ENCODE results near the gene SLIT3.

SLIT3 gene

DNA sequence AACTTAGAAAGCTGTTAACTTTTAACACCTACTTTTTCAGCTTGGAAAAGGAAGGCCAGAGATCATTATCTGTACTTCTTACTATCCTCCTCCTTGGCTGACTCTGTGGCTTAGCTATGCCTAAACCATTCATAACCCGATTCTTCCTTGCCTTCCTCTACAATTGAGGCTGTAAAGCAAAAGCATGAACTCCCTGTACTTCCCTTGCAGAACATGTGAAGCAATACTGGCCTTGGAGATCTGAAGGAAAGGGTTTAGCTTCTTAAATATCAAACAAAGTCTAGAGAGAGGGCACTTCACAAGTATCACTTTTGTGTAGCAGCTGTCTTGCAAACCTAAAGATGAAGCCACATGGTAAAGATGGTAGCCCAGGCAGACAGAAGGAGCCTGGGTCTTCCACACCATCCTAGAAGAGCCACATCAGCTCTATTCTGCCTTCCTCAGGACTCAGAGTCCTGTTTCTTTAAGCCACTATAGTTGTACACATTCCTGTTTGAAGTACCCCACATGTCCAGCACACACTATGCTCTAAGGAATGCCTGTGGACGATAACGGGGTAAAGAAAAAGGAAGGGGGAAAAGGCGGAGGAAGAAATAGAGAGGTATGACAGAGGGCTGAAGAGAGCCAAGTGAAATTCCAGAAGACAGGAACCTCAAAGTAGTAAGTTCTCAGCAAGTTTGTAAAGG lies 169.2 kb downstream of the SLIT3 start:
- Histone ChIP-seq H3K36me3 (ENCODE audit: control insufficient read depth, low read depth, low read length) (no peaks in the 10 kb centered on the region), H3K9ac (ENCODE audit: low read length) (no peak overlapping the region), H3K4me3 (ENCODE audit: low read length) (no peak overlapping the region), H3K9me3 (ENCODE audit: control insufficient read depth, low read depth, low read length) (no peaks in the 10 kb centered on the region), H3K27me3 (ENCODE audit: control insufficient read depth, insufficient read depth, low read length) (no peaks in the 10 kb centered on the region), H3K4me1 (ENCODE audit: control insufficient read depth, low read depth, low read length) (peaks cover 10% of the 10 kb centered on the region), H3K27ac (ENCODE audit: low read length) (no peak overlapping the region)

DNA sequence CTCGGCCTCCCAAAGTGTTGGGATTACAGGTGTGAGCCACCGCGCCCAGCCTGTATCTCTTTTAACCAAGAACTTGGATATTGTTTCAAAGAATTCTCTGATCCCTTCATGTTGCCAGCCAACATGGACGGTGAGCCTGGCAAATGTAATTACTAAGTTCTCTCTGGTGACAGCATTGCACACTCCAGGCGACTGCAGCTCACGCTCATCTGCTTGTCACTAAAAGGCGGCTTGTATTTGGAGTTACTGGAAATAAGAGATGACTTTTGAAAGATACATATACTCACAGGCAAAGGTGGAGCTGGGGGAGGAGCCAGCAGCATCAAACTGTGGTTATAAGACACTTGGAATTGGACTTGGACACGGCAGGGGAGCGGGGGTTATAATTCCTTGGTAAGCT lies 172.3 kb downstream of the SLIT3 start:
- peaks cover 19% of the 10 kb centered on the region for H3K4me1 ChIP-seq (ENCODE audit: control insufficient read depth, low read depth, low read length)
- H3K9ac ChIP-seq (ENCODE audit: low read length) = no peak overlapping the region
- no peak overlapping the region for H3K4me3 ChIP-seq (ENCODE audit: low read length)
- H3K36me3 ChIP-seq (ENCODE audit: control insufficient read depth, low read depth, low read length) = no peaks in the 10 kb centered on the region
- H3K27me3 ChIP-seq (ENCODE audit: control insufficient read depth, insufficient read depth, low read length) = no peaks in the 10 kb centered on the region
- no peak overlapping the region for H3K27ac ChIP-seq (ENCODE audit: low read length)
- H3K9me3 ChIP-seq (ENCODE audit: control insufficient read depth, low read depth, low read length) = no peaks in the 10 kb centered on the region

DNA sequence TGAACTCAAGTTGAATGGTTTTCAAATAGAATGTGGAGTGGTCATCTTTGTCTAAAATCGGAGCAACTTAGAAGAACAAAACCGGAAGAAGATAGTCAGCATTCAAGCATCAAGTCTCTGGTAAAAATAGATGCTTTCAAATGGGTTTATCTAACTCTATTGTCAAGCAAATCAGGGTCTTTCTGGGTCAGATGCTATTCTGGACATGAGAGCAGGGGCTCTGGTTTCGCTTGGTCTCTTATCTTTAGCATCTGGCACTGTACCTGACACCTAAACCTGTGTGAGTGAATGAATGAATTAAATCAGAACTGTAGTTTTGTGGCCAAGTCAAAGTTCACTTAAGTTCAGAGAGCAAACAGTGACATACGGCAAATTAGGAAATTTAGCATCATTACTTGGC lies 173.5 kb downstream of the SLIT3 start:
- Histone ChIP-seq H3K4me1 (ENCODE audit: control insufficient read depth, low read depth, low read length) (peaks cover 19% of the 10 kb centered on the region), H3K9ac (ENCODE audit: low read length) (no peak overlapping the region), H3K4me3 (ENCODE audit: low read length) (no peak overlapping the region), H3K27me3 (ENCODE audit: control insufficient read depth, insufficient read depth, low read length) (no peaks in the 10 kb centered on the region), H3K27ac (ENCODE audit: low read length) (no peak overlapping the region), H3K9me3 (ENCODE audit: control insufficient read depth, low read depth, low read length) (no peaks in the 10 kb centered on the region), H3K36me3 (ENCODE audit: control insufficient read depth, low read depth, low read length) (no peaks in the 10 kb centered on the region)

DNA sequence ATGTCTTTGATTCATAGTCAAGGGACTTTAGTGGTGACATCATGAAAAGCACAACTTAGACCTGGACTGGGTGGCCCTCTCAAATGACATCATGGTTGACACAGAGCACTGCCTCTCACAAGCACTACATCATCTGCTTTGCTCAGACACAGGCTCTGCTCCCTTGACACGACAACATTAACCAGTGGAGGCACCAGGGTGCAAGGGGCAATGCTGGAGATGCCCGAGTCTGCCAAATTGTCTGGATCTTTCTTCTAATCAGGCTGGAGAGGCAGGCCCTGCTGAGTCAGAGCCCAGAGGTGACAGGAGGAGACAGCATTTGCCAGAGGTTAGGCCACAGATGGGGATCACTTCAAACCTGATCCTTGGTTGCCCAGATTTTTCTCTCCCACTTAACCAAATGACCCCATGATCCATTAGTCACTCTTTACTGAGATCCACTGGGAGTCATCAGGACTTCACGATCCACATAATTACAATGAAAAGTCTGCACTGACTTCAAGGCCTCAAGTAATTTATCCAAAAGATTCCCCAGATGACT lies 174.4 kb downstream of the SLIT3 start:
- no peaks in the 10 kb centered on the region for H3K36me3 ChIP-seq (ENCODE audit: control insufficient read depth, low read depth, low read length)
- H3K27me3 ChIP-seq (ENCODE audit: control insufficient read depth, insufficient read depth, low read length) = no peaks in the 10 kb centered on the region

DNA sequence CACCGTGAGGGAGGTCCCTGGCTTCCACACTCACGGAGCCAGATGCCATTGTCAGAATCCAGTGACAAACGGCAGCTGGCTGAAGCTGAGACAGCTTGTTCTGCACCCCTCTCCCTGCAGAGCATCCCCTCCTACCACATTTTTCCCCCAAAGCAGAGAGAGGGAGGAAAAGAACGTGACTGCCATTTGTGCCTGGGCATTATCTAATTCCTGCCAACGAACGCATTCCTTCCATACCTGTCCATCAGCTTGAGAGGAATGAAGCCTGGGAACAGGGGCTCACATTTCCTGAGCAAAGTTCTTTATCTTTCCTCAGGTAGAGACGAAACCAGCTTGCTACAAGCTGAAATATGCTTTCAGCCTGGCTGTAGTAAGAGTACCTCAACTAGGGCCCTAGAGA lies 175.4 kb downstream of the SLIT3 start:
- Histone ChIP-seq H3K36me3 (ENCODE audit: control insufficient read depth, low read depth, low read length) (no peaks in the 10 kb centered on the region), H3K27me3 (ENCODE audit: control insufficient read depth, insufficient read depth, low read length) (no peaks in the 10 kb centered on the region), H3K4me3 (ENCODE audit: low read length) (no peak overlapping the region), H3K4me1 (ENCODE audit: control insufficient read depth, low read depth, low read length) (peaks cover 19% of the 10 kb centered on the region), H3K9ac (ENCODE audit: low read length) (no peak overlapping the region), H3K9me3 (ENCODE audit: control insufficient read depth, low read depth, low read length) (no peaks in the 10 kb centered on the region), H3K27ac (ENCODE audit: low read length) (no peak overlapping the region)

More for the DNA sequence above, 174.4 kb downstream of the SLIT3 start:
- H3K9ac ChIP-seq (ENCODE audit: low read length) = no peak overlapping the region
- no peak overlapping the region for H3K27ac ChIP-seq (ENCODE audit: low read length)
- H3K4me3 ChIP-seq (ENCODE audit: low read length) = no peak overlapping the region
- H3K4me1 ChIP-seq (ENCODE audit: control insufficient read depth, low read depth, low read length) = peaks cover 19% of the 10 kb centered on the region
- H3K9me3 ChIP-seq (ENCODE audit: control insufficient read depth, low read depth, low read length) = no peaks in the 10 kb centered on the region

DNA sequence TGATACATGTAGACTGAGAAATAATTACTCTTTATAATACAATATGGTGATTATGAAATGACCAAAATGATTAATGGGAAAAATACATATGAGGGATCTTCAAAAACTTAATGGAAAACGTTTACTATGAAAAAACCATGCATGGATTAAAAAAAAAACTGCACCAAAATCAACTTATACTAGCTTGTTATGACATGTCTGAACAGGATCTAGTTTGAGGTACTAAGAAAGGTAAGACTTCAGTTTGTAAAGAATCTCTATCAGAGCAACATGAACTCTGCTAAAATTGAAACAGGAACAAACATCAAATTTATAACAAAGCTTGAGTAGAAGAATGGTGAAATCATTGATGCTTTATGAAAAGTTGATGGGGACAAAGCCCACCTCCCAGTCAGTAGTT lies 178.0 kb downstream of the SLIT3 start:
- no peaks in the 10 kb centered on the region for H3K36me3 ChIP-seq (ENCODE audit: control insufficient read depth, low read depth, low read length)
- no peaks in the 10 kb centered on the region for H3K27me3 ChIP-seq (ENCODE audit: control insufficient read depth, insufficient read depth, low read length)
- H3K4me3 ChIP-seq (ENCODE audit: low read length) = no peak overlapping the region
- no peak overlapping the region for H3K27ac ChIP-seq (ENCODE audit: low read length)
- H3K9ac ChIP-seq (ENCODE audit: low read length) = no peak overlapping the region
- peaks cover 19% of the 10 kb centered on the region for H3K4me1 ChIP-seq (ENCODE audit: control insufficient read depth, low read depth, low read length)
- H3K9me3 ChIP-seq (ENCODE audit: control insufficient read depth, low read depth, low read length) = no peaks in the 10 kb centered on the region

DNA sequence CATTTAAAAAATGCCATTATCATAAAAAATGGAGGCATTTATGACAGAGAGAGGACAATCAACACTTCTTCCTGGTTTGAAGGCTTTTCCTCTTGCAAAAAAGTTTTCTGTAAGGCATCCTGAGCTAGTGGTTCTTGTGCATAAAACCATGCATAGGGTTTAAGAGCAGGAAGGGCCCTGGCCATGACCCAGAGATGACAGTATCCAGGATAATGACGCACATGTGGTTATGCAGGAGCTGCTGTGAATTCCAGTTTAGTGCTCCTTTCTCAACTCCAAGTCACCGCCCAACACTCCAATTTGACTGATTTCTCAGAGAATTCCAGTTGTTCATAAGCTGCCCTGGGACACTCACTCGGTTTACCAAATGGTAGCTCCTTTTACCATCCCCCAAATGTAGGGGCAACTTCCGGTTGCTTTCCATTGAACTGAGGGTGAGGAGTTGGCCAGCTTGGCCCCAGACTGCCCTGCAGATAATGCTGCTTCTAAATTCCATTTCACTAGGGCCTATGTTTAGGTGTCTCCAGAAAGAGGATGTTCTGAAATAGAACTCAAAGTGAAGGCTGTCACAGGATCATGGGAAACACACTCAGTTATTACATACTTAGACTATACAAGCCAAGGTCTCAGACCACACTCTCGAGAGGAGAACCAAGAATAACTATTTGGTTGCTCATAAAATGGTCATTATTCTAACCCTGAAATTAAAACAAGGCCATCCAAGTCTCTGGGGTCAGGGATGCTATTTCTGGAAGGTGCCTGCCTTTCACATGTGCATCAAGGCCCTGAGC lies 179.1 kb downstream of the SLIT3 start:
- Histone ChIP-seq H3K4me1 (ENCODE audit: control insufficient read depth, low read depth, low read length) (peaks cover 10% of the 10 kb centered on the region), H3K9ac (ENCODE audit: low read length) (no peak overlapping the region), H3K27me3 (ENCODE audit: control insufficient read depth, insufficient read depth, low read length) (no peaks in the 10 kb centered on the region), H3K27ac (ENCODE audit: low read length) (no peak overlapping the region), H3K9me3 (ENCODE audit: control insufficient read depth, low read depth, low read length) (no peaks in the 10 kb centered on the region), H3K4me3 (ENCODE audit: low read length) (no peak overlapping the region), H3K36me3 (ENCODE audit: control insufficient read depth, low read depth, low read length) (no peaks in the 10 kb centered on the region)

DNA sequence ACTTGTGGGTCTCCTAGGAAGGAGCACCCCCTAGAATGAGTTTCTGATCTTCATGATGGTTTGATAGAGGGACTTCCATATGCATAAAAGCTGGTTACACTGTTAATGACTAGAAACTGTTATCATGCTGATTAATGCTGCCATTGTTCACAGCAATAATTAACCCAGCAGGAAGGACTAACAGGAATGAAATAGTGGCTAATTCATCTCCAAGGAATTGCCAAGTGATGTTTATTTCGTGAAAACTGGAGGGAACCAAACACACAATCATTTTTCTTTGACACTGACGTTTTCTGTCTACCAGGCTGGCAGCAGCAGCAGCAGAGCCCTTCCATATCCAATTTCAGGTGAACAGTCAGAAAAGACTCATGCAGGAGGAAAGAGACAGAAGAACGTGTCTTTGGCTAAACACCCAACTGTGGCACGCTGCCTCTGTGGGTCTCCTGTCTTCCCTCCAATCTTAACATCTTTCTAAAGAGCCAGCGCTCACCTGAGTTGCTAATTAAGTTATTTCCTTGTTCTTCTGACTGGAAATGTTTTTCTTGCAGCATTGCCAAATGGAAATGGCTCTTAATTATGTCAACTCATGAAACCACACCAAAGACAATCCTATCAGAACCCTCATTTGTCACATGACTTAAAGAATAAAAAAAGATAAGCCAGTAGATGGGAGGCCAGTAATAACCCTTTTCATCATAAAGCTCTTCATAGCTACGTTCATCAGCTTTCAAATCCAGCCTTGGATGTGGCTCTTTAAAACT lies 181.5 kb downstream of the SLIT3 start:
- H3K4me1 ChIP-seq (ENCODE audit: control insufficient read depth, low read depth, low read length) = no peaks in the 10 kb centered on the region
- H3K9me3 ChIP-seq (ENCODE audit: control insufficient read depth, low read depth, low read length) = no peaks in the 10 kb centered on the region
- no peak overlapping the region for H3K9ac ChIP-seq (ENCODE audit: low read length)
- H3K36me3 ChIP-seq (ENCODE audit: control insufficient read depth, low read depth, low read length) = no peaks in the 10 kb centered on the region
- no peak overlapping the region for H3K27ac ChIP-seq (ENCODE audit: low read length)
- no peaks in the 10 kb centered on the region for H3K27me3 ChIP-seq (ENCODE audit: control insufficient read depth, insufficient read depth, low read length)
- no peak overlapping the region for H3K4me3 ChIP-seq (ENCODE audit: low read length)

DNA sequence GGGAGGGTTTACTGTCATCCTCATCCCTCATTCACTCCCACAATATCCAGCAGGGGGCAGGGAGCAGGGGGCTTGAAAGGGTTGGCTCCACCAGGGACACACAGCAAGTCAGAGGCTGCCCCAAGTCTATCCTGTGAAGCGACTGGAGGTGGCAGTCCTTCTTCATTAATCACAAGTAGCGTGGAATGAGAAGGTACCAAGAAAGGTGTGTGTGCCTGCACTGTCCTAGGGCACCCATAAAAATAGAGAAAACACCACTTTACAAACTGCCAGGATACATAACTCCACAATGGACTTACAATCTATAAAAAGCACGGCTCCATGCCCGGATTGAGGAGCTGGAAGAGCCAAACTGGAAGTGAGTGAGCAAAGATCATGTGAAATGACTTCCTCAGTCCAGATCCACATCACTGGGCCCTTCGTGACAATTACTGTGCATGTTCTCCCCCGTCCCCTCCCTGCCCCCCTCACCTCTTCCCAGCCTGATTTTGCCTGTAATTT lies 183.9 kb downstream of the SLIT3 start:
- Histone ChIP-seq H3K27ac (ENCODE audit: low read length) (no peak overlapping the region), H3K36me3 (ENCODE audit: control insufficient read depth, low read depth, low read length) (no peaks in the 10 kb centered on the region), H3K4me1 (ENCODE audit: control insufficient read depth, low read depth, low read length) (no peaks in the 10 kb centered on the region), H3K27me3 (ENCODE audit: control insufficient read depth, insufficient read depth, low read length) (no peaks in the 10 kb centered on the region), H3K4me3 (ENCODE audit: low read length) (no peak overlapping the region), H3K9me3 (ENCODE audit: control insufficient read depth, low read depth, low read length) (no peaks in the 10 kb centered on the region), H3K9ac (ENCODE audit: low read length) (no peak overlapping the region)

DNA sequence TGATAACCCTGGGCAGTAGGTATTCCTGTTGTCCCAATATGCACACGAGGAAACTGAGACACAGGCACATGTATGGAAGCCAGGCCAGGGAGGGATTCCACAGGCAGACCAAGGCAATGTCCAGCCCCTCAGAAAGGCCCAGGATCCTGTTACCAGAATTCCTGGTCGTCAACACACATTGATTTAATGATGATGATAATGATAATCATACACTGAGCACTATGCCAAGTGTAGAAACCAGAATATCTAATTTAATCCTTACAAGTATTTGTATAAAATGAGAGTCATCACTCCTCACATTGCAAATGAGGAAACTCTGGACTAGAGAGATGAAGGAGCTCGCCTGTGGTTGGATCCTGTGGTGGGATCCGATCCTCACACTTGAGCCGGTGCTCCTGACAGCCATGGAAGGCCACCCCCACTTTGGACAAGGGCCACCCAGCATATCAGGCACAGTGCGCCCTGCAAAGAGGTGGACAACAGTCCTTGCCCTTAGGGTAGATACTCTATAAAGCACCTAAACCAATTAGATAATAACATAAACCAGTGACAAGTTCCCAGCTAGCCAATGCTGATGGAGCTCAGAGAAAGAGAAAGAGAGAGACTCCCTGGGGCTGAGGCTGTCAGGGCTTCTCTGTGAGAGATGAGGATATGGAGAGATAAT lies 185.3 kb downstream of the SLIT3 start:
- H3K27ac ChIP-seq (ENCODE audit: low read length) = no peak overlapping the region
- no peaks in the 10 kb centered on the region for H3K27me3 ChIP-seq (ENCODE audit: control insufficient read depth, insufficient read depth, low read length)
- H3K4me1 ChIP-seq (ENCODE audit: control insufficient read depth, low read depth, low read length) = no peaks in the 10 kb centered on the region
- H3K9me3 ChIP-seq (ENCODE audit: control insufficient read depth, low read depth, low read length) = no peaks in the 10 kb centered on the region
- H3K9ac ChIP-seq (ENCODE audit: low read length) = no peak overlapping the region
- H3K4me3 ChIP-seq (ENCODE audit: low read length) = no peak overlapping the region
- H3K36me3 ChIP-seq (ENCODE audit: control insufficient read depth, low read depth, low read length) = no peaks in the 10 kb centered on the region
